H7 (cell line): ENCODE measurements around the gene NFATC1. TPM values are rescaled to one million over a fixed set of nuclear protein-coding genes. Genes with fewer than 3 reads are reported as not detected.

Experiments used
- DNase-seq: peaks from one replicate; pipeline ENCODE4 v3.0.0; 2012
- H3K27me3 ChIP-seq: 2 replicates; pipeline ENCODE4 v1.6.0; 2011; ENCODE audit warnings: mild to moderate bottlenecking, low read length; ENCODE audit not compliant: control insufficient read depth, insufficient read depth
- H3K36me3 ChIP-seq: replicated peaks from 2 replicates; pipeline ENCODE4 v1.5.1; 2011; ENCODE audit warnings: low read length; ENCODE audit not compliant: control insufficient read depth, insufficient read depth
- H3K4me3 ChIP-seq: 2 replicates; pipeline ENCODE4 v1.5.1; 2011; ENCODE audit warnings: low read depth, mild to moderate bottlenecking, control low read depth, low read length, moderate library complexity; ENCODE audit not compliant: insufficient read depth
- total RNA-seq: library from RNA; depleted of rRNA; stranded (reverse); fragments of >200 nt; shearing (Covaris generic); gene quantifications from 2 replicates; pipeline ENCODE4 v1.2.3, GENCODE V29; 2014

Gene NFATC1
- total RNA-seq, 1 experiment from 2014 or later = 14.5 TPM

DNA sequence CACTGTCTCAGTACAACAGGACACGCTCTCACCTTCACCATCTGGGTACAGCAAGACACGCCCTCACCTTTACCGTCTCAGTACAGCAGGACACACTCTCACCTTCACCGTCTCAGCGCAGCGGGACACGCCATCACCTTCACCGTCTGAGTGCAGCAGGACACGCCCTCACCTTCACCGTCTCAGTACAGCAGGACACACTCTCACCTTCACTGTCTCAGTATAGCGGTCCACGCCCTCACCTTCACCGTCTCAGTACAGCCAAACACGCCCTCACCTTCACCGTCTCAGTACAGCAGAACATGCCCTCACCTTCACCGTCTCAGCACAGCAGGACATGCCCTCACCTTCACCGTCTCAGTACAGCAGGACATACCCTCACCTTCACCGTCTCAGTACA lies 174.0 kb downstream of the NFATC1 start:
- DNase-seq = no peak
- Histone ChIP-seq H3K36me3 (no peaks in the 10 kb centered on the region), H3K27me3 (no peaks in the 10 kb centered on the region), H3K4me3 (no peak overlapping the region)

DNA sequence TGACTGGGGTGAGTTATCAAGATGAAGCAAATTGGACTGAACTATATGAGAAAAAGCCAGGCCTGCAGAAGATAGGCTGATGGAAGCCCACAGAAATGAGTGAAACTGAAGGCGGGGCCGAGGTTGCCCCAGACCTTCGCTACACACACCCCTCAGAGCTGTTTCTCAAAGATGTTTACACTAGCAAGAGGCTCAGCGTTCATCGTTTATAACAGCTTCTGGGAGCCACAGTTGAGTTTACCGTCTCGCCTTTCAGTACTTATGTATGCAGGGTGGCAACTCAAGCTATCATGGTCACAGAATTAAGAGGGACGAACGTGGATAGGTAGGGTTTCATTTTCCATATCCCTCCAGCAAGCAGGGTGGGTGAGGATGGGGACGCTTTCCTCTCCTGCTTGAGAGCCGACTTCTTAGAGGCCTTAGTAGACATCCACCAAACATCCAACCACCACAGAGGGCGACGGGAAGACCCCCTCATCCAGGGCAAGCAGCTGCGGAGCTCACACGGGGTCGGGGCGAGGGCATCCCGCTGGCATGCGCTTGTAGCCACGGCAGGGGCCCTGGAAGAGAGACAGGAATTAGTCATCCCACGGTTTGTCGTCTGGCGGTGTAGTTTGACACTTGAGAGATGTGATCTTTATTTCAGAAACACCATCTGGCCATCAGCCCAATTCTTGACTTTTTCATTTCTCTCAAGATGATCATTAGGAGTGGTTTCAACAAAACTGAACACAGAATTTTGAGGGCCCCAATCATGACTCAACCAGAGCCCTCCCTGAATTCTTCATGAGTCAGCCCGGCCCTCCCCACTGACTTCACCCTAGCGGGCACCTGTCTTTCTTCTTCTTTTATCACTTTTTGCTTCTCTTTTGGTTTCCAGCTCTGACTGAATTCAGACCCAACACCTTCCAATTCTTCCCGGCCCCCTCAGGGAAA lies 174.8 kb downstream of the NFATC1 start:
- no peaks in the 10 kb centered on the region for H3K36me3 ChIP-seq
- no peaks in the 10 kb centered on the region for H3K27me3 ChIP-seq
- no peak for DNase-seq
- H3K4me3 ChIP-seq = no peak overlapping the region

GRCh38 chr18:79571211-79572092 lies 175.7 kb downstream of the NFATC1 start:
- Histone ChIP-seq H3K27me3 (no peaks in the 10 kb centered on the region), H3K4me3 (no peak overlapping the region), H3K36me3 (no peaks in the 10 kb centered on the region)
- DNase-seq = no peak

GRCh38 chr18:79572093-79572780 lies 176.5 kb downstream of the NFATC1 start:
- no peak for DNase-seq
- no peaks in the 10 kb centered on the region for H3K36me3 ChIP-seq
- H3K4me3 ChIP-seq = no peak overlapping the region
- no peaks in the 10 kb centered on the region for H3K27me3 ChIP-seq

DNA sequence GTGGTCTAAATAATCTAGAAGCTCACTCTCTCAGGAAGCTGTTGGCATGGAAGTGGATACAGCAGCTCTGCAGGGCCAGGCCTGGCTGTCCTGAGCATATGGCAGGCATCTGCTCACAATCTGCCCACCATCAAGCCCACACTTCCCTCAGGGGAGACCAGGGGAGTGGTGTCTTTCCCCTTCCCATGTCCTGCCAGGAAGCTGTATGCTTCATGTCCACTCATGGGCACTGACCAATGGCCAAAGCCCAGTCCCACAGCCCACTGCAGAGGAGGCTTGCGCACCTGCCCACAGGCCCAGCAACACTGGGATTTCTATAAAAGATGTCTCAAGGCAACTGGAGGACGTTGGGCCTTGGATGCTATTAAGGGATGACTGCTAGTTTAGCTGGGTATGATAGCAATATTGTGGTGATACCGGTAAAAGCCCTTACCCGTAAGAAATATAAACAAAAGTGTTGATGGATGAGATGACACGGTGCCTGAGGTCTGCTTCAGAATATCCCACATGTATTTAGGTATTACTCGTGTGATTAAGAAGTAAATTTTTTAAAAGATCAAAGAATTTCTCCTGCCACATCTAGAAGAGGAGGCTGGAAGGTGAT lies 177.2 kb downstream of the NFATC1 start:
- no peak for DNase-seq
- Histone ChIP-seq H3K4me3 (no peak overlapping the region), H3K27me3 (no peaks in the 10 kb centered on the region), H3K36me3 (no peaks in the 10 kb centered on the region)

DNA sequence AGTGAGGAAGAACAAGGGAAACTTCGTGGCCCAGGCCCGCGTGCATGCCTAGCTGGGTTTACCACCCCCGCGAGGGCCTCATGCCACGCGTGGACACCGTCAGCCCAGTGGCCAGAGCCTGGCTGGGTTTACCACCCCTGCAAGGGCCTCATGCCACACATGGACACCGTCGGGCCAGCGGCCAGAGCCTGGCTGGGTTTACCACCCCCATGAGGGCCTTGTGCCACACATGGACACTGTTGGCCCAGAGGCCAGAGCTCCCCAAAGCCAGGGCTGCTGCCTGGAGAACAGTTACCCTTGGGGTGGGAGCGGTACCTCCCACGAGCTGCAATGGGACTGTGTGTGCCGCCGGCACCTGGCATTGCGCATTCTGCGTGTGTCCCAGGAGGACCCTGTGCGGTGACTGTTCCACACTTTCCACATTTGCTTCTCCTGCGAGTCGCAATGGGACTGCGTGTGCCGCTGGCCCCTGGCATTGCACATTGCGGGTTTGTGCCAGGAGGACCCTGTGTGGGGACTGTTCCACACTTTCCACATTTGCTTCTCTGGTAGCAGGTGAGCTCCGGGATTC lies 178.3 kb downstream of the NFATC1 start:
- no peak for DNase-seq

GRCh38 chr18:79574938-79575525 lies 179.3 kb downstream of the NFATC1 start:
- Histone ChIP-seq H3K36me3 (no peaks in the 10 kb centered on the region), H3K27me3 (no peaks in the 10 kb centered on the region), H3K4me3 (no peak overlapping the region)
- DNase-seq = no peak

More for the DNA sequence above, 178.3 kb downstream of the NFATC1 start:
- no peak overlapping the region for H3K4me3 ChIP-seq
- no peaks in the 10 kb centered on the region for H3K27me3 ChIP-seq
- H3K36me3 ChIP-seq = no peaks in the 10 kb centered on the region

- Histone ChIP-seq H3K36me3 (no peaks in the 10 kb centered on the region), H3K27me3 (no peaks in the 10 kb centered on the region), H3K4me3 (no peak overlapping the region)
- DNase-seq = no peak
Observed at GRCh38 chr18:79575891-79576685, 180.4 kb downstream of the NFATC1 start.

GRCh38 chr18:79576686-79577351 lies 181.1 kb downstream of the NFATC1 start:
- Histone ChIP-seq H3K4me3 (no peak overlapping the region), H3K27me3 (no peaks in the 10 kb centered on the region), H3K36me3 (no peaks in the 10 kb centered on the region)
- DNase-seq = no peak

DNA sequence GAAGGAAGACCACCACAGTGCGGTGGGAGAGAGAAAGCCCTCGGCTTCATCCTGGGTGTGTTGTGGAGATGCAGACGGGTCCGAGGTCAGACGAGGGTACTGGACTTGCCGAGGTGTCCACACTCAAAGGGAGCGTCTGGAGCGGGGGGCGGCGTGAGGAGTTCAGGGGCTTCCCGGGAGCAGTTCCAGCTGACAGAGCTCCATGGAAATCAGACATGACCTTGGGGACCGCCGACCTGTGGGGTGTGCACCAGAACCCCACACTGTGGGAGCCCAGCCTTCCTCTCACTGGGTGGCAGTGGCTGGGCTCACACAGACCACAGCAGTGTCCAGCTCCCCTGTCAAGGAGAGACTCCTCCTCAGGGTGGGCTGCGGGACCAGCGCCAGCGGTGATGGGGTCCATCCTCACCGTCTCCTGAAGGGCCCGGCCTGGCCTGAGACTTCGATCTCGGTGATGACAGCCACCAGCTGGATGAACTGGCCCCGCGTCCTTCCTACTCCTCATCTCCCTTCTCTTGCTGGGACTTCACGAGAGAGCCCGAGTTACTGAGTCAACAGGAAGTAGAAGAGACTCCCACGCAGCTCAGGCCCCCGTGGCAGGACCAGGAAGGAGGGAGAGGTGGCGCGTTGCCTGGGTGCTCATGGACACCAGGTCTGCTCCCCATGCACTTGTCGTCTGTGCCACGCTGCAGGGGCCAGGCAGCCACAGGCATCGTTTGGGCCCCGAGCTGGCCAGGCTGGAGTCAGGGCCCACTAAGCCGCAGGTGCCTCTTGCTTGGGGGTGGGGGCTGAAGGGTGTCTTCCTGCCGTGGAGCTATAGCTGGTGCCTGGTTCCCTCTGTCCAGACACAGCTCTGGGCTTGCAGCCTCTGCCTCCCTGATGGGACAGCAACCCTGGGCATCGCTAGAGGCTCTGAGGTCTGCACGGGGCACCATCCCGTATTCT lies 182.0 kb downstream of the NFATC1 start:
- no peak for DNase-seq
- H3K4me3 ChIP-seq = no peak overlapping the region

GRCh38 chr18:79578396-79579260 lies 182.9 kb downstream of the NFATC1 start:
- H3K4me3 ChIP-seq = no peak overlapping the region
- no peaks in the 10 kb centered on the region for H3K27me3 ChIP-seq
- no peaks in the 10 kb centered on the region for H3K36me3 ChIP-seq
- no peak for DNase-seq

More for the DNA sequence above, 182.0 kb downstream of the NFATC1 start:
- H3K27me3 ChIP-seq = no peaks in the 10 kb centered on the region
- no peaks in the 10 kb centered on the region for H3K36me3 ChIP-seq
